GM18873 (cell line): Measurements from ENCODE around the gene RNF150.

Experiments used
- ATAC-seq: cut with Tn5 transposase; IDR thresholded peaks from one replicate; pipeline ENCODE4 v1.9.1; 2021; ENCODE audit warnings: mild to moderate bottlenecking, moderate library complexity, moderate number of reproducible peaks; ENCODE audit not compliant: unreplicated experiment, low FRiP score

RNF150 gene

GRCh38 chr4:140932501-140933045 lies 200.7 kb downstream of the RNF150 start:
- no peak for ATAC-seq

- ATAC-seq: no peak
Observed at GRCh38 chr4:140931911-140932310, 201.4 kb downstream of the RNF150 start.

- no peak for ATAC-seq
Observed at GRCh38 chr4:140930557-140930956, 202.7 kb downstream of the RNF150 start.

GRCh38 chr4:140930011-140930410 lies 203.3 kb downstream of the RNF150 start:
- no peak for ATAC-seq

- ATAC-seq: no peak
Observed at GRCh38 chr4:140928880-140929279, 204.4 kb downstream of the RNF150 start.

- ATAC-seq: no peak
Observed at GRCh38 chr4:140926672-140927071, 206.6 kb downstream of the RNF150 start.

GRCh38 chr4:140925417-140925816 lies 207.9 kb downstream of the RNF150 start:
- no peak for ATAC-seq

- no peak for ATAC-seq
Observed at GRCh38 chr4:140924761-140925392, 208.4 kb downstream of the RNF150 start.

- ATAC-seq: no peak
Observed at GRCh38 chr4:140906993-140907962, 226.0 kb downstream of the RNF150 start.

GRCh38 chr4:140904904-140905303 lies 228.4 kb downstream of the RNF150 start:
- ATAC-seq: no peak

- ATAC-seq: no peak
Observed at GRCh38 chr4:140903522-140904475, 229.5 kb downstream of the RNF150 start.

- ATAC-seq: no peak
Observed at GRCh38 chr4:140901736-140902336, 231.4 kb downstream of the RNF150 start.

GRCh38 chr4:140893939-140894338 lies 239.3 kb downstream of the RNF150 start:
- no peak for ATAC-seq

GRCh38 chr4:140888054-140888453 lies 245.2 kb downstream of the RNF150 start:
- ATAC-seq: no peak

- no peak for ATAC-seq
Observed at GRCh38 chr4:140887467-140887866, 245.8 kb downstream of the RNF150 start.

GRCh38 chr4:140884431-140885058 lies 248.7 kb downstream of the RNF150 start:
- no peak for ATAC-seq

- no peak for ATAC-seq
Observed at GRCh38 chr4:140877781-140878180, 255.5 kb downstream of the RNF150 start.

GRCh38 chr4:140876615-140877364 lies 256.5 kb downstream of the RNF150 start:
- ATAC-seq: no peak
